Thyroid gland (tissue), 4 donors: Measurements from ENCODE around the gene MRAS. TPM values are rescaled to one million over a fixed set of nuclear protein-coding genes. Genes with fewer than 3 reads are reported as not detected.

ENCODE experiments used
- DNase-seq, 2 donors: peaks; one replicate each; pipeline ENCODE4 v3.0.0-alpha.2; 2019
- H3K27ac ChIP-seq, 3 donors: fragments of 200-600 bp; sonication (generic); 1 replicate in 2 of 3; 2 replicates in 1 of 3; pipeline ENCODE4 v1.5.1; 2016 to 2019; ENCODE audit warnings: mild to moderate bottlenecking in 1 of 3, moderate library complexity in 1 of 3
- H3K27me3 ChIP-seq: fragments of 200-600 bp; sonication (generic); one replicate; pipeline ENCODE4 v1.5.1; 2019
- H3K36me3 ChIP-seq, 2 donors: fragments of 200-600 bp; sonication (generic); one replicate each; pipeline ENCODE4 v1.5.1; 2016 to 2019
- H3K4me1 ChIP-seq, 2 donors: fragments of 200-600 bp; sonication (generic); one replicate each; pipeline ENCODE4 v1.5.1; 2017 to 2019
- H3K4me3 ChIP-seq, 3 donors: fragments of 200-600 bp; sonication (generic); replicated peaks in 1 of 3; 1 replicate in 2 of 3; 2 replicates in 1 of 3; pipeline ENCODE4 v1.5.1; 2016; ENCODE audit warnings: mild to moderate bottlenecking in 1 of 3
- H3K9me3 ChIP-seq: fragments of 200-600 bp; sonication (generic); one replicate; pipeline ENCODE4 v1.5.1; 2017
- POLR2A ChIP-seq, 2 donors: fragments of 450-650 bp; IDR thresholded peaks; one replicate each; pipeline ENCODE4 v1.6.1; 2017; ENCODE audit warnings: antibody characterized with exemption in 2 of 2, mild to moderate bottlenecking in 2 of 2, moderate library complexity in 1 of 2
- WGBS, 2 donors: methylation state at CpG; one replicate each; pipeline ENCODE4 v1.1.5; 2017; 5-methylcytosine and 5-hydroxymethylcytosine counted together
- intact Hi-C: fragments of 100-400 bp; cut with DNase I; formaldehyde crosslinking; loops from one replicate; pipeline ENCODE4 v1.15.1; 2023
- total RNA-seq, 4 donors: library from RNA; depleted of rRNA; stranded (reverse); fragments of >200 nt; gene quantifications; one replicate each; pipeline ENCODE4 v1.2.3, GENCODE V29; 2016
- TF ChIP-seq, protein P1 (sequence below), 6 experiments: fragments of 200-600 bp in 3 of 6; fragments of 450-650 bp in 3 of 6; sonication (generic) in 3 of 6; IDR thresholded peaks; one replicate each; pipeline ENCODE4 v1.5.1; 2016 to 2019; ENCODE audit warnings: antibody characterized with exemption in 6 of 6, mild to moderate bottlenecking in 2 of 6, inconsistent platforms in 1 of 6, moderate library complexity in 1 of 6

MRAS gene
- total RNA-seq, 4 donors from 2014 or later, result 55.8 to 92.4 (median 69.6) TPM

DNA sequence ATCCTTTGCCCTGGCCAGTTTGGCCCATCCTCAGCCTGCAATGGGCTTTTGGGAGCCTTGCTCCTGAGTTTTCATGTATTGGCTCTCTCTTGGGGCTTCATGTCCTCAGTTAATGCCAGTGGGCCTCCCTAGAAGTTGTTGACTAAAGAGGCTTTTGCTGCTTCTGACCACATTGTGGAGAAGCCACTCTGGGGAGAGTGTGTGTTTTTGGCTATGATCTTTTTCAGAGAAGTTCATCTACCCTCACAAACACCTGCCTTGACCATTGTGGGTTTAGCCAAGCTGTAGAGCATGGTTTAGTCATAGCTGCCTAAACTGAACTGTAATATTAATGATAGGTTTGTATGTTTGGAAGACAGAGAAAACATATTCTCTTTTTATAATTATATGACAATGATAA, 6.0 kb downstream of the MRAS start:
- H3K36me3 ChIP-seq, result peaks cover 0 to 9% of the 10 kb centered on the region in 2 donors
- intact Hi-C loops, result no loop called here
- peak overlapping the region in 2 of 3 donors; percentile 19 to 26 for H3K27ac ChIP-seq
- no peak overlapping the region for H3K4me3 ChIP-seq
- DNase-seq, result no peak
- H3K4me1 ChIP-seq, result peaks cover 52 to 70% of the 10 kb centered on the region in 2 donors
- no peaks in the 10 kb centered on the region for H3K27me3 ChIP-seq
- no peaks in the 10 kb centered on the region for H3K9me3 ChIP-seq
- TF ChIP-seq POLR2A (IDR thresholded peaks at IDR 0.05), result no peak
- TF ChIP-seq, protein P1, sequence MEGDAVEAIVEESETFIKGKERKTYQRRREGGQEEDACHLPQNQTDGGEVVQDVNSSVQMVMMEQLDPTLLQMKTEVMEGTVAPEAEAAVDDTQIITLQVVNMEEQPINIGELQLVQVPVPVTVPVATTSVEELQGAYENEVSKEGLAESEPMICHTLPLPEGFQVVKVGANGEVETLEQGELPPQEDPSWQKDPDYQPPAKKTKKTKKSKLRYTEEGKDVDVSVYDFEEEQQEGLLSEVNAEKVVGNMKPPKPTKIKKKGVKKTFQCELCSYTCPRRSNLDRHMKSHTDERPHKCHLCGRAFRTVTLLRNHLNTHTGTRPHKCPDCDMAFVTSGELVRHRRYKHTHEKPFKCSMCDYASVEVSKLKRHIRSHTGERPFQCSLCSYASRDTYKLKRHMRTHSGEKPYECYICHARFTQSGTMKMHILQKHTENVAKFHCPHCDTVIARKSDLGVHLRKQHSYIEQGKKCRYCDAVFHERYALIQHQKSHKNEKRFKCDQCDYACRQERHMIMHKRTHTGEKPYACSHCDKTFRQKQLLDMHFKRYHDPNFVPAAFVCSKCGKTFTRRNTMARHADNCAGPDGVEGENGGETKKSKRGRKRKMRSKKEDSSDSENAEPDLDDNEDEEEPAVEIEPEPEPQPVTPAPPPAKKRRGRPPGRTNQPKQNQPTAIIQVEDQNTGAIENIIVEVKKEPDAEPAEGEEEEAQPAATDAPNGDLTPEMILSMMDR (IDR thresholded peaks at IDR 0.05), result no peak

DNA sequence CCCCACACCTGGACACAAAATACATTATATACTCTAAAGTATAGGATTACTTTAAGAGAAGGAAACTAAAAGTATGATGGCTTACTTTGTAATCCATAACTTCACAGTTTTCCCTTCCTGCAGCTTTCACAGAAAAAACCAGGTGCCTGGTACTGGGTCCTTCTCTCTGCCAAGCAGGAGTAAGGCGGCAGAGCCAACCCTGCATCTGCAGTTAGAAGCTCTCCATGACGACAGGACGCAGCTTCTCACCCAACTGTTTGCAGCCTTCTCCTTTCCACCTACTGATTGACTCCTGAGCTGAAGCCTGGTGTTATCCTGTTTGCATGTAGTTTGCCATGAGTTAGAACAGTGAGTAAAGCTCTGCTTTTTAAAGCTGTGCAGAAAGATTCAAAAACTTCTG, 6.7 kb downstream of the MRAS start:
- intact Hi-C loops, result no loop called here
- WGBS, 2 donors, result 90 to 96% methylated on average over 3 of the region's 3 CpGs
- no peaks in the 10 kb centered on the region for H3K27me3 ChIP-seq
- peaks cover 0 to 9% of the 10 kb centered on the region in 2 donors for H3K36me3 ChIP-seq
- no peak overlapping the region for H3K4me3 ChIP-seq
- no peaks in the 10 kb centered on the region for H3K9me3 ChIP-seq
- H3K27ac ChIP-seq, result no peak overlapping the region
- H3K4me1 ChIP-seq, result peaks cover 45 to 63% of the 10 kb centered on the region in 2 donors
- DNase-seq, result no peak
- no peak for TF ChIP-seq POLR2A (IDR thresholded peaks at IDR 0.05)
- TF ChIP-seq, protein P1 (IDR thresholded peaks at IDR 0.05), result no peak

DNA sequence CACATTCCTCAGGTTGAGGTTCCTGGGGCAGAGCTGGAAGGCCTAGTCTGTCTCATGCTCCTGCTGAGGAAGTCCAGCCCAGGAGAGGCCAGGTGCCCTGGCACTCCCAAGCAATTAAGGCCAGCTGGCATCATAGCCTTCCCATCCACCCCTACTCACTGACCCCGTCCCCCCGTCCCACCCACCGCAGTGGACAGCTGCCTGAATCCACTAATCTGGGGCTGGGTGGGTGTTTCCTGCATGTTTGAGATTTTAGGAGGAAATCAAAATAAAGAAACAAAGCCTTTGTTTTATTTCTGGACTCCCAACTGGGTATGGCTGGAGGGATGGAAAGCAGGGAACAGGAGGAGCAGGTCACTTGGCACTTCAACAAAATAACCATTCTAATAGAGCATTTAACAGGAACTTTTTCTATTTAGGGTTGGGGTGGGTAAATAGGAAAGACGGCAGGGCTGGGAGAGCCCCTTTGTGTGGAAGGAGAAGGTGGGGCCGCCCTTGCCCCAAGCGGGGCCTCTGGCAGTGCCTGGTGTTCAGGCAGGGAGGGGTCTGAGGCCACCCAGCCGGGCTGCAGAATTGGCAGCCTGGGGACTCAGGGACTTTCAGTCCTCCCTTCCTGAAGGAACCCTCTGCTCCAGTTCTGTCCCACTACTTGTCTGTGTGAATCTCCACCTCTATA, 8.5 kb downstream of the MRAS start:
- Histone ChIP-seq H3K27me3 (no peaks in the 10 kb centered on the region), H3K27ac (peak overlapping the region in 1 of 3 donors; percentile 52), H3K4me3 (no peak overlapping the region), H3K9me3 (no peaks in the 10 kb centered on the region), H3K36me3 (peaks cover 0 to 9% of the 10 kb centered on the region in 2 donors), H3K4me1 (peaks cover 42 to 64% of the 10 kb centered on the region in 2 donors)
- no peak for DNase-seq
- no peak for TF ChIP-seq POLR2A (IDR thresholded peaks at IDR 0.05)
- TF ChIP-seq, protein P1 (IDR thresholded peaks at IDR 0.05), result no peak
- 73 to 90% methylated on average over 7 of the region's 7 CpGs for WGBS, 2 donors
- intact Hi-C loops, result no loop called here

DNA sequence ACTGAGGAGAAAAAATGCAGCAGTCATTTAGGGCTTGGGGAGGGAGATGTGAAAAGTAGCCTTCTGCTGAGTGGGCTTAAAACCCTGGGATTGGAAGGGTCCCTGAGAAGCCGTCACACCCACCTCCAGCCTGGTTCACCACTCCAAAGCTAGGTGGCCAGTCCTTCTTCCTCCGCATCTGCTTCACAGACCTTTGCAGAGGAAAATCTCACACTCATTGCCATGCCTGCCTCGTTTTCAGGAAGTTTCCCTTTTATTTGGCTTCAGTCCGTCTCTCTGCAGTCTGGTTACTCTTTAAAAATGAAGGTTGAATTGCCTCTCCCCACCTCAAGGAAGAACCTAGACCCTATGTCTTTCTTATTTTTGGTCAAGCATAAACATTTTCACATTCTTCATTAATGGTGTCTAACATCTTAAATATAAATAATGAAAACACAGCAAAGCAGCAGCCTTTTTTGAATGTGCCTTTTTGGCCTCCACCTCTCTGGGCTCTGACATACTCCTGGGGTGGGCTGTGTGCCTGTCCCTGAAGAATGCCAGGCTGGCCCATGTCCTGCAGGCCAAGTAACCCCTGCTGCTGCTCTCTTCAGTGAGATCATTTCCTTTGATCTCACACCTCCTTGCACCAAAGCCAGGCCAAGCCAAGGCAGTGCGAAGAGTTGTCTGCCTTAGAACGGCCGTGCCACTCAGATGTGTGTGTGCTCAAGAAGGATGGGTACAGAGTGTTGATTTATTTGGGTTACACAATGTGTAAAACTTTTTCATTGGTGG, 11.0 kb downstream of the MRAS start:
- DNase-seq, result no peak
- no peak for TF ChIP-seq POLR2A (IDR thresholded peaks at IDR 0.05)
- TF ChIP-seq, protein P1 (IDR thresholded peaks at IDR 0.05), result no peak
- no peak overlapping the region for H3K4me3 ChIP-seq
- intact Hi-C loops, result no loop called here
- H3K36me3 ChIP-seq, result peaks cover 0 to 9% of the 10 kb centered on the region in 2 donors
- 75 to 84% methylated on average over 7 of the region's 7 CpGs for WGBS, 2 donors
- H3K27ac ChIP-seq, result no peak overlapping the region
- no peaks in the 10 kb centered on the region for H3K27me3 ChIP-seq
- H3K4me1 ChIP-seq, result peaks cover 31 to 46% of the 10 kb centered on the region in 2 donors
- no peaks in the 10 kb centered on the region for H3K9me3 ChIP-seq
